HG03439 (cell line): ENCODE measurements around the gene ENTPD8.

Source experiments
- ATAC-seq: cut with Tn5 transposase; IDR thresholded peaks from one replicate; pipeline ENCODE4 v1.9.1; 2021; ENCODE audit warnings: mild to moderate bottlenecking, moderate library complexity; ENCODE audit not compliant: unreplicated experiment

Gene ENTPD8, protein sequence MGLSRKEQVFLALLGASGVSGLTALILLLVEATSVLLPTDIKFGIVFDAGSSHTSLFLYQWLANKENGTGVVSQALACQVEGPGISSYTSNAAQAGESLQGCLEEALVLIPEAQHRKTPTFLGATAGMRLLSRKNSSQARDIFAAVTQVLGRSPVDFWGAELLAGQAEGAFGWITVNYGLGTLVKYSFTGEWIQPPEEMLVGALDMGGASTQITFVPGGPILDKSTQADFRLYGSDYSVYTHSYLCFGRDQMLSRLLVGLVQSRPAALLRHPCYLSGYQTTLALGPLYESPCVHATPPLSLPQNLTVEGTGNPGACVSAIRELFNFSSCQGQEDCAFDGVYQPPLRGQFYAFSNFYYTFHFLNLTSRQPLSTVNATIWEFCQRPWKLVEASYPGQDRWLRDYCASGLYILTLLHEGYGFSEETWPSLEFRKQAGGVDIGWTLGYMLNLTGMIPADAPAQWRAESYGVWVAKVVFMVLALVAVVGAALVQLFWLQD

DNA sequence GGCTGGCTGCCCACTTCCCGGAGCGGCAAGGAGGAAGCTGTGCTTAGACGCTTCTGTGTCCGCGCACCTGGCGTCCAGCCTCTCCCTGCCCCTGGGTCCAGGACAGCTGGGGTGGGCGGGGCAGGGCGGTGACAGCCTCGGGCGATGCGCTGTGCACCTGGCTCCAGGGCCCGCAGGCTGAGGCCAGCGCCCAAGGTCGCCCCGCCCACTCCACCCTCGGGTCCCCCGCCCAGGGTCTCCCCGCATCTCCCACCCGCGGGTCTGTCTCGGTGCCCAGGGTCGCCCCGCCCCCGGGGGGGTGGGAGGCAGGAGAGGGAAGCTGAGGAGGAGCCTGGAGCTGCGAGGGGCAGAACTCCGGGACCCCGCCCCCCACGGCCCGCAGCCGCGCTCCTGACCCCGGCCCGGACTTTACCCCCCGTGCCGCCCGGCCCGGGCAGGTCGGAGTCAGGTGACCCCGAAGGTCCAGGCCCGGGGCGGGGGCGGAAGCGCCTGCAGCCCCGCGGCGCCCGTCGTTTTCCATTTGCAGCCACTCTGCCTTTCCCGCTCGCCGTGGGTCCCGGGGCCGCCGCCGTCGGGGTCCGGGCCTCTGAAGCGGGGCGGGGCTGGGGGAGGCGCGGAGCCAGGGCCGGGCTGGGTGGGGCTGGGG is at the start of gene ENTPD8:
ENTPD8 (minus strand) TSS at position 69 of the 646 bp plus-strand sequence. CDS start 3,072 bp downstream, outside the sequence.
- ATAC-seq: no peak

DNA sequence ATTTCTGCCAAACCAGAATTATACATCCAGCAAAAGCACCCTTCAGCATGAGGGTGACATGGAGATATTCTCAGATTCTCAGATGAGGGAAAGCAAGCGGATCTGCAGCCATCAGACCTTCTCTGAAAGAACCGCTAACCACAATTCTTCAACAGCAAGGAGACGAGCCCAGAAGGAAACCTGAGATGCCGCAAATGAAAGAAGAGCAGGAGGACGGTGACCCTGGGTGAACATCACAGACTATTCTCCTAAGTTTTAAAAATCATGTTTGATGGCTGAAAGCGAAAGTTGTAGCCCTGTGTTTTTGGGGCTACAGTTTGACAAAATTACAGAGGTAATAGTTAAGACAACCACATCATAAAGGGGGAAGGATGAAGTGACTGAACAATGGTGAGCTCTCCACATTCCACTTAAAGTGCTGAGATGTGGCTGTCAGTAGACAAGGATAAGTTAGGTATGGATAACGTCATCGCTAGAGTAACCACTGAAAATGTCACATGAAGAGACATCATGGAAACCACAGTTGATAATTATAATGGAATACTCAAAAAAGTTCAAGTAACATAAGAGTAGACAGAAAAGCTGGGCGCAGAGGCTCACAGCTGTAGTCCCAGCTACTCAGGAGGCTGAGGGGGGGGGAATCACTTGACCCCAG is 49.5 kb upstream of the ENTPD8 start:
- ATAC-seq: no peak

DNA sequence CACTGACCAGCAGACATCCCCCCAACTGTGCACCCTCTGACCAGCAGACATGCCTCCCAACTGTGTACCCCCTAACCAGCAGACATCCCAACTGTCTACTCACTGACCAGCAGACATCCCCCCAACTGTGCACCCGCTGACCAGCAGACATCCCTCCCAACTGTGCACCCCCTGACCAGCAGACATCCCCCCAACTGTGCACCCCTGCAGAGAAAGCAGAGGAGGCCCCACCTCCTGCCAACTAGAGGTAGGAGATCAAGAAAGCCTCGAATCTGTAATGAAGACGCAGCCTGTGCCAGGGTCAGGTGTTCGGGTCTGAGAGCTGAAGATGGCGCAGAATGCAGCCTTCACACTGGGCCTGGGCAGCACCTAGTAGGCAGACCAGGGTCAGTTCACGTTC is 47.7 kb upstream of the ENTPD8 start:
- no peak for ATAC-seq

DNA sequence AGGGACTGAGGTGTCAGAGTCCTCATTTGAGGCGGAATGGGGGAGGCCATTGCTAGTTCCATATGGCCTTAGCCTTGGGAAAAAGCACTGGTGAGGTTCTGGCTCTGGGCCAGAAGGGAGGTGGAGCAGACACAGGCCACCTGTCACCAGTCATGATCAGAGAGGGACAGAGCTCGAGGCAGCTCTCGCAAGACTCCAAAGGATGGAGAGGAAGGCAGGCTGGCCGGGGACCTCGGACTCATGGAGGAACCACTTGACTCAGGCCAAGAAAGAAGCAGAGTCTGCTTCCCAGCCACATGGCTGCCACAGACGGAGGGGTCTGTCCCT is 47.1 kb upstream of the ENTPD8 start:
- ATAC-seq: no peak

DNA sequence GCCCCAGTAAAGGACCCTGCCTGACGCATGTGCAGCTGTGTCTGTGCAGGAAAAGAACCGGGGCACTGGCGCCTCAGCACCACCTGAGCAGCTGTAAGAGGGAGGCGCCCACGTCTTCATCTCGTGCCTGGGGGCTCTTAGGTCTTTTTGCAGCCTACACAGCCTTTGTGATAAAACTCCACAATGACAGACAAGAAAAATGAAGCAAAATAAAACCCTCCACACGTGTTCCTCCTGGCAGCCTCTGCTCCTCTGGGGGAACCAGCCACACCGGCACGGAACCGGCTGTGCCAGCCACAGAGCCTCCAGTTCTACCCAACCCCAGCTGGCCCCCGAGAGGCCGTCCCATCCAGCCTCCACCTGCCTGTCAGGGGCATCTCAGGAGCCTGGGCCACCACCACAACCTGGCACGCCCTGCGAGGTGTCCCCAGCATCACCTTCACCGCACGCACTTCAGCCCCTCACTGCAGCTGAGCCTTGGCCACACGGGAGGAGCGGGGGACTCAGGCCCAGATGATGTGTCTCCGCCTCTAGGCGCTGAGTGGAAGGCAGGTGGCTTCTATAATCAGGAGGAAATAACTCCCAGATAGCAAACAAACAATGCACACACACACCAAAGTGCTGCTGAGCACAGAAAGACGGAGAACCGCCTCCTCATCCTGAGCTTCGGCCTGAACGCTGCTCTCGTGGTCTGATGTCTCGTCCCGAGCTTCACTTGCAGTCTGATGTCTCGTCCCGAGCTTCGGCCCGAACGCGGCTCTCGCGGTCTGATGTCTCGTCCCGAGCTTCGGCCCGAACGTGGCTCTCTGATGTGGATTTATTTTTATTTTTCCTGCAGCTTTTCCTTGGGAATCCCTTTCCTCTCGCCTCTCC is 46.5 kb upstream of the ENTPD8 start:
- no peak for ATAC-seq

DNA sequence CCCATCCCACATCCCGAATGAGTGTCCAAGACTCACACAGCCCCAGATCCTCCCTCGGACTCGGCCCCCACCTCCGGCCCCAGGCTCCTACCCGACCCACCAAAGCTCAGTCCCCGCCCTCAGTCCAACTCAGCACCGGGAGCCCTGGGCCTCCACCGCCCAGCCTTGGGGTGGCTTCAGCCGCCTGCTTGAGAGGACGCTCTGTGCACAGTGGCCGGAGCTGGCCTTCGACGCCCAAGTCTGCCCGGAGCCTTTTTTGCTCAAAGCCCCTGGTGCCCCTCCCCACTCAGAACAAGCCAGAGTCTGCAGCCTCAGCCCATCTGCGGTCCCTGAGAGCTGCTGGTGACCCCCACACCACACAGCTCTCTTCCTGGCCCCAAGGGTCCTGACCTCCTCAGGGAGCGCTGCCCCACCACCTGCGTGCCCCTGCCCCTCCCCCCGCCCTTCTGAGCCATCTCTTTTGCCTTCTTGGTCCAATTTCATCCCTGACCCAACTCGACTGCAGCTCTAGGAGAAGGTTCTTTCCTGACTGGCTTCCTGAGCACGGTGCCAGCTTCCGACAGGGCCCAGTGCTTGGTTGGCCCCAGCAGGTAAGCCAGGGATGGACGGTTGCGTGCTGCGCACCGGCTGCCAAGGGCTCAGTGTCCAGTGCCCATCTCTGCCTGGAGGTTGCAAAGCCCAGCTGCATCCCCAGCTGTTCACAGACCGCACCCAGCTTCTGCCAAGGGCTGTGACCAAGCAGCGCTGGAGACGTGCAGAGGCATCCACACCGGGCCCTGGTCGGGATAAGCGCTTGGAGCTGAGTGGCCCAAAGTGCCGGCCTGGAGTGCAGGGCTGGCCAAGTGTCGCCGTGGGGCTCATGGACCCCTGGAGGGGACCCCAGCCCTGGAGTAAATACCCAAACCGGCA is 45.6 kb upstream of the ENTPD8 start:
- no peak for ATAC-seq

DNA sequence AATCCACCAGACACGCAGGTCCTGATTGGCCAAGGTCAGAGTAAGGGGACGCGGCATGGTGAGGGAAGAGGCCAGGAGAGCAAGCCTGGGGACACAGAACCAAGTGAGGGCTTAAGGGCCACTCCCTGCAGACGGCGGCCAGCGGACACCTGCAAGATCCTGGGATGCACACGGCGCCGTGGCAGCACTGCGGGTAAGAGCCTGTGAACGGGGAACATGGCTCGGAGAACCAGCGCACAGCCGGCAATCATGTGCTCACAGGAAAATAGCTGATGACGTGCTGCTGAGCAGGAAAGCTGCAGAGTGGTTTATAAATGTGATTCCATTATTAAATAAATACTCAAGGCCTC is 45.0 kb upstream of the ENTPD8 start:
- ATAC-seq: no peak

DNA sequence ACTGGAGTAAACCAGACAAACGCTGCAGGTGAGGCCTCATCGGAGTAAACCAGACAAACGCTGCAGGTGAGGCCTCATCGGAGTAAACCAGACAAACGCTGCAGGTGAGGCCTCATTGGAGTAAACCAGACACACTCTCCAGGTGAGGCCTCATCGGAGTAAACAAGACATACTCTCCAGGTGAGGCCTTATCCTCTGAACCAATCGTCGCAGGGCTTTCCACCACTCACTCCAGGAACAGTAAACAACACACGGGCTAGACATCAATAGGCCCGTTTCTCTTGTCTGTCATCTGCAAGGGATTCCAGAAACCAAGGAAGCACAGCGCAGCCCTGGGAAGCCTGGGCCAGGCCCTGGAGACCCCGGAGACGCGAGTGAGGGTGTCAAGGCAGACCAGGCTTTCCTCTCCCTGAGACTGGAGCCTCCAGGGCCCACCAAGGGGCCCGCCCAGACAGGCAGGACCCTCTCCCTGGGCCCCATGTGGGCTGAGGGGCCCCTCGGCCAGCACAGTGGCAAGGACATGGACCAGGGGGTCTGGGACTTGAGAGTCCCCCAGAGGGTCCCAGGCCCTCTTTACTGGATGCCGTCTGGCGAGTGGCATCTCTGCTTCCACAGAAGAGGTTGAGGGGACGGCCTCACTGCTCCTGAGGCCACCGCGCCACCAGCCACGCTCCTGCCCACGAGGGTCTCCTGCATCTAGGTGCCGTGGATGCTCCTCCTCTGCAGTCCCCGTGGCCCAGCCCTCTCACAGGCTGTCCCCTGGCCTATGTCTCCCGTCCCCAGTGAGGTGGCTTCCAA is 44.4 kb upstream of the ENTPD8 start:
- no peak for ATAC-seq

DNA sequence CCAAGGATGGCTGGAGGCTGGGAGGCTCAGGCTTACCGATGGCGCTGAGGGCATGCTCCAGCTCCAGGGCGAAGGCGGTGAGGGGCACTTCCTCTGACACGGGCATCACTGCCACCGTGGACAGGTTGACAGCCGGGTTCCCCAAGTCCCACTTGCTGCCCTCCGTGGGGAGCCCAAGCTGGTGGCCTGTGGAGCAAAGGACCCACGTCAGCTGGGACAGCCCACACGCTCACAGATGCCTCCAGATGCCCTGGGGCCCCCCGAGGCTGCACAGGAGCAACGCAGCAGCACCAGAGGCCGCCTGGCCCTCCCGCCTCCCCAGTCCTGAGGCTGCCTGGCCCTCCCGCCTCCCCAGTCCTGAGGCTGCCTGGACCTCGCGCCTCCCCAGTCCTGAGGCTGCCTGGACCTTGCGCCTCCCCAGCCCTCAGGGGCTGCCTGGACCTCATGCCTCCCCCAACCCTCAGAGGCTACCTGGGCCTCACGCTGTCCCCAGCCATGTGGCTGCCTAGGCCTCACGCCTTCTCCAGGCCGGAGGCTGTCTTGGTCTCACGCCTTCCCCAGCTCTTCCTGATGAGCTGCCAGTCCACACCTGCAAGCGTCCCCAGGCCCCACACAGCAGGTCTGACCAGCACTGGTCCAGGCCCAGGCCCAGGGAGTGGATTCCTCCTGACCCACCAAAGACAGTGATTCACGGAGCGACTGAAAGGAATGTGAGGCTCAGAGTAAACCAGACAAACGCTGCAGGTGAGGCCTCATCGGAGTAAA is 43.6 kb upstream of the ENTPD8 start:
- ATAC-seq: no peak

DNA sequence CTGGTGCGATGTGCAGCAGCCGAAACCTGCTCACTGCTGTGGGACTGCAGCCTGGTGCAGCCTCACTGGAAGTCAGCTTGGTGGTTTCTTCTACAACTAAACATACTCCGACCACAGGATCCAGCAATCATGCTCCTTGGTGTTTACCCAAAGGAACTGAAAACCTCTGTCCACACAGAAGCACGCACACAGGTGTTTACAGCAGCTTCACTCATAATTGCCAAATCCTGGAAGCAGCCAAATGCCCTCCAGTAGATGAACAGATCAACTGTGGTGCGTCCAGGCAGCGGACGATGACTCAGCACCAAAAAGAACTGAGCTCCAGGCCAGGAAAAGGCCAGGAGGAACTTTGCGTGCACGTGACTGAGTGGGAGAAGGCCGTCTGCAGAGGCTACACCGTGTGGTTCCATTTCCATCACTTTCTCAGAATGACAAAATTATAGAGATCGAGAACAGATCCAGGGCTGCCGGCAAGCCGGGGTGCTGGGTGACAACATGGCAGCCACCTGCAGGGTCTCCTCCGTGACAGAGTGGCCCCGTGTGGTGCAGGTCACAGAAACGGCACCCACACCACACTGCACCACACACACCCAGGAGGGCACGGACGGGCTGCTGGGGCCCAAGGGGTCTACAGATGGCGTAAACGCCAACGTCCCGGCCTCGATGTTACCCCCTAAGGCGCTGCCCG is 41.1 kb upstream of the ENTPD8 start:
- ATAC-seq: no peak

DNA sequence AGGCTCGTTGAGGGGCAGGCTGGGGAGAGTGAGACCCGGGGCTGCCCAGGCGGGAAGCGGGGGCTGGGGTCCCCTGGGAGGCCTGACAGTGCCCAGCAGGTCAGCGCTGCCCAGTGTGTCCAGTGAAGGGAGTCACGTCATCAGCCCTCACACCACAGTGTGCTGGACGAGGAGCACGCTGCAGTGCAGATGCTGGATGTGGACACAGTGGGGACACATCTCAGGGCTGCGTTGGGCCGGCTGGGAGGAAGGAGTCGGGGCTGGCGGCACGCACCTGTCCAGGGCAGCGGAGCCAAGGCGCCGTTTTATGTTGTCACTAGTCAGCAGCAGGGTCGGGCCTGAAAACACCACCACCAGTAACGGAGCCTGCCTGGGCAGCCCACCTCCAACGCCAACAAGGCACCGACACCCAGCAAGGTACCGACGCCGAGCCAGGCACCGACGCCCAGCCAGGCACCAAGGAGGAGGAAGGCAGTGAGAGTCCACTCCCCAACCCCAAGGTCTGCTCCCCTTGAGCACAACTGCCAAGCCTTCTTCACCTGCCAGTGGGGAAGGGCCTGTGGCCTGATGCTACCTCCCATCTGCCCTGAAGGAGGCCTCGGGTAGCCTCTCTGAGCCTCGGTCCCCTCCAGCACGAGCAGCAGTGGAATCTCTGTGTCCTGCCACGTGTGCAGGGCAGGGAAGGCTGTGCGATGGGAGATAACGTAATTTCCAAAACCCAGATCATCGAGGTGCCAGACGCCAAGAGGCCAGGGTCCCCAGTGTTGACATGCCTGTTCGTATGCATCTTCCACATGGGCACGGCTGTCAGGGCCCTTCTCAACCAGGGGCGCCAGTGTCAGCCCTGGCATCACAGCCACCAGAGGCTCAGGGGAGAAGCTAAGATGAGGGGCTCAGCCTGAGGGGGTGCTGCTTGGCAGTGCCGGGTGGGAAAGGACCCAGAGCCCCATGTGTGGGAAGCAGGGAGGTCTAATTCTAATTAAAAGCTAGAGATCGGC is 39.8 kb upstream of the ENTPD8 start:
- ATAC-seq: no peak

DNA sequence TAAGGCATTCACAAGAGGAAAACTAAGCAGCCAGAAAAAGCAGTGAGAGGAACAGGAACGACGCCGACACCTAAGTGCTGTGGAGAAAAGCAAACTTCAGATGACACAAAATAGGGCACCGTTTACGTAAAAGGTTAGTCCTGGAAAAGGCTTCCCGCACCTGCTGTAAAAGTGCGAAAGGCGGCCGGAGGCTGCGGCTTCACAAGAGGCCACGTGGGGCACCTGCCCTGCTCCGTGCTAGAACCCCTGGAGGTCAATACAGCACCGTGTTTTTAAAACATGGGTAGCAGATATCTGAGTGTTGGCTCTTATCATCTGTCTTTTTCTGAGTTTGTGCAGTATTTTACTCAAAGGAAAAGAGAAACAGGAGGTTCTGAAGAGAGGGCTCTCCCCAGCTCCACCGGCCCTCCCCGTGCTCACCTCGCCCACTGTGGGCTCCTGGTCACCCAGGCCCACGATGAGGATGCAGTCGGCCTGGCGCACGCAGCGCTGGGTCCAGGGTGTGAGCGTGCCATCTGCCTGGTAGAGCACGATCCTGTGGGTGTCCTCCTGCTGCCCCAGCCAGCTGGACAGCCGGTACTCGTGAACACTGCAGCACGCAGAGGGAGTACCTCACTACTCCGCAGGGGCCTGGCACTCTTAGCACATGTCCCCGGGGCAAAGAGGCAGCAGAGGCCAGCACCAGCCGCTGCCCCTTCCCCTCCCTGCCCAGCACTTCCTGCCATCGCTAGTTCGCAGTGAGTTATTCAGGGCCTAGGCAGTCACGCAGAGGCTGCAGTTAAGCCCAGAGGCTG is 38.9 kb upstream of the ENTPD8 start:
- no peak for ATAC-seq

DNA sequence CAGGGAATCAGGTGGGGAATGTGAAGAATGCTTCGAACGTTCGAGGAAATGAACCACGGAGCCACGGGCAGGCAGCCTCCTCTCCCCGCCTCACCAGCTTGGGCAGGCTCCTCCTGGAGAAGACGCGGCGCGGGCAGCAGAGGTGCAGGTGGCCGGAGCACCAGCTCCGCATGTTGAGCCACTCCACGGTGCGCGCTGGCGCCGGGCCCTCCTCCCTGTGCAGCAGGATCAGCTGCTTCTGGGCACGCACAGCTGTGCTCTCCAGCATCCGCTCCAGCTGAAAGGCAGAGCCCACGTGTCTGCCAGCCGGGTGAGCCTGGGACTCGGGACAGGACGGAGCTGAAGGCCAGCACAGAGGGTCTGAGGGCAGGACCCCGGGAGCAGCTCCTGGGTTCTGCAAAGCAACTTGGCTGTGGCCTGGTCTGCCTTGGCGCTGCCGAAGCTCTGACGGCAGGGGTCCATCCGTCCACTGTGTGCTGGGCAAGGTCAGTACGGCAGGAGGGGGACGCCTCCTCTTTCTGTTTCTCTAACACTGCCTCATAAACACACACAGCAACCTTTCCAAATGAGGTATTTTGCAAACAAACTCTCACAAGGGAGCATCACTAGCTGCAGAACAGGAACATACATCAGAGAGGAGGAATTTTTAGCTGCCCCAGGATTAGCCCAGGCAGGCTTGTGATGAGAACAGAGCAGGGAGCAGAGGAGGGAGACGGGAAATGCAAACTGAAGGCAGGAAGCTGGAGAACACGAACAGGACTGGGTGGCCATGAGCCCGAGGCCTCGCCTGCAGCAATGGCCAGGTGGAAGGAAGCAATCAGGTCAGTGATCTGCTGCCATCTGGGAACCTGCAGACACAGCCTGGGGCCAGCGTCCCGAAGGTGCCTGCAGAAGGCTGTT is 38.1 kb upstream of the ENTPD8 start:
- no peak for ATAC-seq

DNA sequence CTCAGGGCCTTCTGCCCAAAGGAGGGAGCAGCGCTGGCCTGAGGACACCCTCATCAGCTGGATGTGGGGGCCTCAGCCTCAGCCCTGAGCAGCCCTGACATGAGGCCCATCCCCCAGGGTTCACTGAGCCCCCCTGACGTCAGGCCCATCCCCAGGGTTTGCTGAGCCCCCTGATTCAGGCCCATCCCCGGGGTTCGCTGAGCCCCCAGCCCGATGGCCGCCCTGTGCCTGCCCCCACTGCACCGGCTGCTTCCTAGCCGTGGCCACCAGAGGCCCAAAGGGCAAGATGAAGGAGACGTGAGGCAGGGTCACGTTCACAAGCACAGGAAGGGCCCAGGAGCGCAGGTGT is 37.4 kb upstream of the ENTPD8 start:
- no peak for ATAC-seq
